Caco-2 (cell line): ENCODE measurements around the gene TRIM46. TPM values are rescaled to one million over a fixed set of nuclear protein-coding genes. Genes with fewer than 3 reads are reported as not detected.

Source experiments
- BruUV-seq: library from RNA; stranded (reverse); fragments of 400-500 nt; replicated peaks from 2 replicates; lab custom pipeline; 2021; lab: Mats Ljungman, UMichigan
- CTCF ChIA-PET: fragments of 300-600 bp; sonication (Branson Sonifier 250); formaldehyde crosslinking; loops from one replicate; lab custom pipeline; 2022; ENCODE audit warnings: antibody characterized with exemption; lab: Charles Lee
- POLR2A ChIA-PET: fragments of 300-600 bp; sonication (Branson Sonifier 250); formaldehyde crosslinking; loops from one replicate; lab custom pipeline; 2022; ENCODE audit warnings: antibody characterized with exemption; lab: Charles Lee
- DNase-seq, 2 experiments: peaks; one replicate each; pipeline versions ENCODE4 v3.0.0 to v3.0.0-alpha.2; 2020 to 2022
- H3K27me3 ChIP-seq: replicated peaks from 2 replicates; pipeline ENCODE4 v1.6.0; 2011; ENCODE audit warnings: low read length; ENCODE audit not compliant: control insufficient read depth, insufficient read depth
- H3K36me3 ChIP-seq: 2 replicates; pipeline ENCODE4 v1.5.1; 2011; ENCODE audit warnings: low read length; ENCODE audit not compliant: control insufficient read depth, insufficient read depth
- H3K4me1 ChIP-seq: fragments of 250-450 bp; sonication (Bioruptor Pico); 2 replicates; pipeline ENCODE4 v1.5.1; 2020; ENCODE audit warnings: mild to moderate bottlenecking
- H3K4me3 ChIP-seq: 2 replicates; pipeline ENCODE4 v1.5.1; 2011; ENCODE audit warnings: low read depth, mild to moderate bottlenecking, control low read depth, low read length
- H3K9me3 ChIP-seq: fragments of 250-450 bp; sonication (Bioruptor Pico); 2 replicates; pipeline ENCODE4 v1.5.1; 2020; ENCODE audit warnings: mild to moderate bottlenecking, moderate library complexity
- H3K27ac Mint-ChIP-seq: one replicate; pipeline ENCODE4 v1.8.0; 2022; ENCODE audit warnings: mixed read lengths; ENCODE audit not compliant: unreplicated experiment
- H3K27me3 Mint-ChIP-seq: one replicate; pipeline ENCODE4 v1.8.0; 2022; ENCODE audit warnings: mixed read lengths; ENCODE audit not compliant: insufficient read depth, unreplicated experiment
- H3K36me3 Mint-ChIP-seq: one replicate; pipeline ENCODE4 v1.8.0; 2022; ENCODE audit warnings: mild to moderate bottlenecking, mixed read lengths; ENCODE audit not compliant: insufficient read depth, unreplicated experiment
- H3K4me1 Mint-ChIP-seq: one replicate; pipeline ENCODE4 v1.8.0; 2022; ENCODE audit warnings: low read depth, mixed read lengths; ENCODE audit not compliant: unreplicated experiment
- H3K4me3 Mint-ChIP-seq: one replicate; pipeline ENCODE4 v1.8.0; 2022; ENCODE audit warnings: mild to moderate bottlenecking, moderate library complexity, mixed read lengths; ENCODE audit not compliant: unreplicated experiment
- H3K9me3 Mint-ChIP-seq: one replicate; pipeline ENCODE4 v1.8.0; 2022; ENCODE audit warnings: mixed read lengths; ENCODE audit not compliant: unreplicated experiment
- intact Hi-C: fragments of 100-400 bp; cut with micrococcal nuclease; formaldehyde crosslinking; loops from one replicate; pipeline ENCODE4 v1.10.0; 2022; ENCODE audit not compliant: unreplicated experiment
- total RNA-seq: library from RNA; stranded (reverse); gene quantifications from 2 replicates; pipeline ENCODE4 v1.2.3, GENCODE V29; 2022
- TF ChIP-seq, protein P1 (sequence below), 2 experiments: fragments of 200-600 bp in 1 of 2; IDR thresholded peaks; 1 replicate in 1 of 2; 2 replicates in 1 of 2; pipeline versions ENCODE4 v1.5.1 to v1.8.0; 2011 to 2022; ENCODE audit warnings: antibody characterized with exemption in 1 of 2, control low read depth in 1 of 2, inconsistent platforms in 1 of 2, low read depth in 1 of 2, low read length in 1 of 2, mild to moderate bottlenecking in 1 of 2, moderate library complexity in 1 of 2; ENCODE audit not compliant: insufficient read depth in 1 of 2, severe bottlenecking in 1 of 2, unreplicated experiment in 1 of 2

TRIM46 gene
- total RNA-seq, 1 experiment from 2014 or later = 0.11 TPM

DNA sequence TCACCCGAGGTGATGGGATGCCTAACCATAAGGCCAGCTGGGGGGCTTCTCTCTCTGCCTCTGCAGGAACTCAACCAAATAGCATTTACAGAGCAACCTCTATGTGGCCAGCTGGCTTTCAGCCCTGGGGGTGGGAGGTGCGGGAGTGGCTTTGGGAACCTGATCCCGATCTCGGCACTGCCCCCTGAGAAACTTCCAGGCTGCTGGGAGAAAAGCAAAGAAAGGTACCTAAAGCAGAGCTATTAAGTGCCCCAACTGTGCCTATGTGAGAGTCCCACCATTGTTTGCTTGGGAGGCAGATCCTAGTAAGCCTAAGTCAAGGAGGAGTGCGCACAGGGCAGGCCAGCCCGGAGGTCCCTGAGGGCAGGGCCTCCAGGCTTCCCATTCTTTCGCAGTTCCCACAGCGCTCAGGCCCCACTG lies 7.6 kb upstream of the TRIM46 start:
- Mint-ChIP-seq H3K9me3 (no peaks in the 10 kb centered on the region), H3K4me3 (no peak overlapping the region), H3K27me3 (no peaks in the 10 kb centered on the region), H3K27ac (no peak overlapping the region), H3K36me3 (peaks cover 12% of the 10 kb centered on the region), H3K4me1 (no peaks in the 10 kb centered on the region)
- POLR2A ChIA-PET = interaction anchor here (0.5 kb wide), 1 partner anchor 66 kb away, joined by 3 read pairs; no protein-coding TSS in a partner anchor
- DNase-seq = no peak
- Histone ChIP-seq H3K9me3 (no peaks in the 10 kb centered on the region), H3K27me3 (no peaks in the 10 kb centered on the region), H3K36me3 (no peaks in the 10 kb centered on the region), H3K4me3 (no peak overlapping the region), H3K4me1 (peaks cover 4% of the 10 kb centered on the region; the same call in 1 of the 2 replicates)
- intact Hi-C loops = loop anchor here (2.0 kb wide), 1 partner anchor 31 kb away; the partner anchor contains the start of gene SLC50A1
- TF ChIP-seq, protein P1, sequence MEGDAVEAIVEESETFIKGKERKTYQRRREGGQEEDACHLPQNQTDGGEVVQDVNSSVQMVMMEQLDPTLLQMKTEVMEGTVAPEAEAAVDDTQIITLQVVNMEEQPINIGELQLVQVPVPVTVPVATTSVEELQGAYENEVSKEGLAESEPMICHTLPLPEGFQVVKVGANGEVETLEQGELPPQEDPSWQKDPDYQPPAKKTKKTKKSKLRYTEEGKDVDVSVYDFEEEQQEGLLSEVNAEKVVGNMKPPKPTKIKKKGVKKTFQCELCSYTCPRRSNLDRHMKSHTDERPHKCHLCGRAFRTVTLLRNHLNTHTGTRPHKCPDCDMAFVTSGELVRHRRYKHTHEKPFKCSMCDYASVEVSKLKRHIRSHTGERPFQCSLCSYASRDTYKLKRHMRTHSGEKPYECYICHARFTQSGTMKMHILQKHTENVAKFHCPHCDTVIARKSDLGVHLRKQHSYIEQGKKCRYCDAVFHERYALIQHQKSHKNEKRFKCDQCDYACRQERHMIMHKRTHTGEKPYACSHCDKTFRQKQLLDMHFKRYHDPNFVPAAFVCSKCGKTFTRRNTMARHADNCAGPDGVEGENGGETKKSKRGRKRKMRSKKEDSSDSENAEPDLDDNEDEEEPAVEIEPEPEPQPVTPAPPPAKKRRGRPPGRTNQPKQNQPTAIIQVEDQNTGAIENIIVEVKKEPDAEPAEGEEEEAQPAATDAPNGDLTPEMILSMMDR (IDR thresholded peaks at IDR 0.05; ENCODE audit: insufficient read depth in 1 of 2, low read depth in 1 of 2, low read length in 1 of 2, severe bottlenecking in 1 of 2, unreplicated experiment in 1 of 2) = no peak
- CTCF ChIA-PET = interaction anchor here (3.2 kb wide), 1 partner anchor 74 kb away, joined by 147 read pairs; no protein-coding TSS in a partner anchor
- no TSS peak for BruUV-seq

DNA sequence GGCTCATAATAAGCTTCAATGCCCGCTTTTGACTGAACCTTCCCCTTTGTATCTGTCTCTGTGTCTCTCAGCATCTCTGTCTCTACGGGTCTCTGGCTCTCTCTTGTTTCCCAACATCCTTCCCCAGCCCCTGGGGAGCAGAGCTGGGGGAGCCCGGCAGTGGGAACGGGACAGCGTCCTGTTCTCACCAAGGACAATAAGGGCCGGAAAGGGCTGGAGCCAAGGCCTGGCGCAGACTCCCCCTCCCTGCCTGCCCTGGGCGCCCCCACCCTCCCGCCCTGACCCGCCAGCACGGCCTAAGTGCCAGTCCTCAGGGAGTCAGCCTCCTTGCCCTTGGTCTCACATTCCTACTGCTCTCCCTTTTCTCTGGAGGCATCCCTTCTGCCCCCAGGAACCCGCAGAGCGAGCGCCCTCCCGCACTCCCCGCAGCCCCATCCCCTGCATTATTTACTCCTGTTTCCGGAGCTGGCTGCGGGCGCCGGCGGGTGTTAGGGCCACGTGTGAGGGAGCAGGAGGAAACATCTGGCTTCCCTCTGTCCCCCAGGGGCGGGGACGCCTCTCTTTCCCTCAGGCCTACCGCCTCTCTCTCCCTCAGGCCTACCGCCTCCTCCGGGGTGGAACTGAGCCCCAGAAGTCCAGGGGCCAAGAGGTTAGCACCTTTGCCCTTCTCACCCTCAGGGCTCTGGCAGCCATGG lies 7.0 kb upstream of the TRIM46 start:
- Histone ChIP-seq H3K4me3 (no peak overlapping the region), H3K36me3 (no peaks in the 10 kb centered on the region), H3K9me3 (no peaks in the 10 kb centered on the region), H3K27me3 (no peaks in the 10 kb centered on the region), H3K4me1 (peaks cover 4% of the 10 kb centered on the region; the same call in 1 of the 2 replicates)
- BruUV-seq = no TSS peak
- H3K9me3 Mint-ChIP-seq = no peaks in the 10 kb centered on the region
- no peaks in the 10 kb centered on the region for H3K27me3 Mint-ChIP-seq
- intact Hi-C loops = loop anchor here (1.0 to 2.0 kb wide), 3 partner anchors 32 to 72 kb away; partner anchors contain the start of gene SLC50A1
- TF ChIP-seq, protein P1 (IDR thresholded peaks at IDR 0.05; ENCODE audit: insufficient read depth in 1 of 2, low read depth in 1 of 2, low read length in 1 of 2, severe bottlenecking in 1 of 2, unreplicated experiment in 1 of 2) = no peak
- H3K4me3 Mint-ChIP-seq = no peak overlapping the region
- CTCF ChIA-PET = interaction anchor here (0.5 to 3.2 kb wide), 24 partner anchors 11 to 106 kb away, joined by 3 to 147 read pairs (median 6); partner anchors contain the start of gene EFNA1
- peaks cover 12% of the 10 kb centered on the region for H3K36me3 Mint-ChIP-seq
- no peak overlapping the region for H3K27ac Mint-ChIP-seq
- H3K4me1 Mint-ChIP-seq = no peaks in the 10 kb centered on the region
- POLR2A ChIA-PET = interaction anchor here (0.5 to 1.5 kb wide), 3 partner anchors 41 to 75 kb away, joined by 3 to 6 read pairs (median 3); no protein-coding TSS in a partner anchor
- DNase-seq = no peak
